Activated T-helper 2 cell treated with anti-CD3 and anti-CD28 coated beads, Interferon-gamma antibody, Interleukin-2, Interleukin-4, amounts not matched to agents 10 μg/mL and 5 μg/mL and 100 μg/mL, durations not matched to agents 14 hours and 24 hours and 36 hours (primary cell): ENCODE results near the gene PTPN12. TPM values are rescaled to one million over a fixed set of nuclear protein-coding genes. Genes with fewer than 3 reads are reported as not detected.
"Not testable (repeated sequence)": the region's sequence is repeated elsewhere in the genome, so short reads cannot be mapped to it uniquely, and the experiment has no call there.

ENCODE experiments used
- DNase-seq: peaks from one replicate; pipeline ENCODE4 v3.0.0; 2021; ENCODE audit warnings: low spot score
- H3K27ac Mint-ChIP-seq: one replicate; pipeline ENCODE4 v1.8.0; 2021; ENCODE audit warnings: mixed read lengths
- H3K27me3 Mint-ChIP-seq: one replicate; pipeline ENCODE4 v1.8.0; 2021; ENCODE audit warnings: low read depth, mixed read lengths
- H3K36me3 Mint-ChIP-seq: one replicate; pipeline ENCODE4 v1.8.0; 2021; ENCODE audit warnings: low read depth, mixed read lengths
- H3K4me1 Mint-ChIP-seq: one replicate; pipeline ENCODE4 v1.8.0; 2021; ENCODE audit warnings: low read depth, mixed read lengths
- H3K4me3 Mint-ChIP-seq: one replicate; pipeline ENCODE4 v1.8.0; 2021; ENCODE audit warnings: low read depth, mild to moderate bottlenecking, moderate library complexity, mixed read lengths
- H3K9me3 Mint-ChIP-seq: one replicate; pipeline ENCODE4 v1.8.0; 2021; ENCODE audit warnings: mixed read lengths
- intact Hi-C: fragments of 100-400 bp; cut with micrococcal nuclease; formaldehyde crosslinking; loops from one replicate; pipeline ENCODE4 v1.15.1; 2023
- total RNA-seq: library from RNA; stranded (reverse); gene quantifications from 2 replicates; pipeline ENCODE4 v1.2.3, GENCODE V29; 2022

The PTPN12 gene
- 9.6 and 10.6 TPM in 2 replicates for total RNA-seq

DNA sequence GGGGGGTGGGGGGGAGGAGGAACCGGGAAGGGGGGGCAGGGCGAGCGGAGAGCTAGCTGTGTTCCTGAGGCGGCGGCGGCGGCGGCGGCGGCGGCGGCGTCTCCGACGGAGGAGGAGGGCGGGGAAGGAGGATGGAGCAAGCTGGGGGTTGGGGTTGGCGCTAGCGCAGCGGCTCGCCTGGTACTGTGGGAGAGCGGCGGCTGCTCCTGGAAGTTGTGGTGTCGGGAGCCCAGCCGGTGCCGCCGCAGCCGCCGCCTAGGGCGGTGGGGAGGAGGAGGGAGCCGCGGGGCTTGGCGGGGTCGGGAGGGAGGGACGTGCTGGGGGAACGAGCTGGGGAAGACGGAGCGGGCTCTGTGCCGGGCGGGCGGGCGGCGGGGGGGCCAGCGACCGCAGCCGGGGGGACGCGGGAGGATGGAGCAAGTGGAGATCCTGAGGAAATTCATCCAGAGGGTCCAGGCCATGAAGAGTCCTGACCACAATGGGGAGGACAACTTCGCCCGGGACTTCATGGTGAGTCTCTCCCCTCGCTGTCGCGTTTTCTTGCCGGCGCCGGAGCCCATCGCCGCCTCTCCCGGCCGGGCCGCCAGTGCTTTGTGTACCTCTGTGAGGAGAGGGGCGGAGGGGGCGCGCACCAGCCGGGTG is at the start of gene PTPN12:
TSS of gene PTPN12 (plus strand) at position 160 of the 642 bp plus-strand sequence. CDS start at position 412, 252 bp downstream.
- Mint-ChIP-seq H3K4me1 (peaks cover 19% of the 10 kb centered on the region), H3K27me3 (no peaks in the 10 kb centered on the region), H3K27ac (peak within 1 kb of the TSS; percentile 70), H3K4me3 (peak within 1 kb of the TSS; percentile 87), H3K9me3 (no peaks in the 10 kb centered on the region), H3K36me3 (no peaks in the 10 kb centered on the region)
- intact Hi-C loops = loop anchor here (2.0 to 5.0 kb wide), 4 partner anchors 120 to 270 kb away; partner anchors contain the start of genes GSAP, PHTF2 and TMEM60
- peak; percentile 30 for DNase-seq

DNA sequence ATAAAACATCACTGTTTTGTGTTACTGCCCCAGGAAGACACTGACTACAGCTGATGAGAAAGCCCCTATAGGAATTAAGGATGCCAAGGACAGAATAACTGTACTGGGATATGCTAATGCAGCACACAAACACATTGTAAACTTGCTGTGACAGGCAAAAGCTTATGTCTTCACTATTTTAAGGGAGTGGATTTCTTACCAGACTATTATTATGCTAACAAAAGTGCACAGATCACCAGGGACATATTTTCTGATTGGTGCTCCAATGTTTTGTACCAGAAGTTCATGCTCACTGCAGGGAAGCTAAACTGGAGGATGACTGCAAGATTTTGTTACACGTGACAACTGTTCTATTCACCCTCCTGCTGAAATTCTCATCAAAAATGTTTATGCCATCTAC is 48.1 kb upstream of the PTPN12 start:
- H3K9me3 Mint-ChIP-seq = peaks cover 8% of the 10 kb centered on the region
- H3K4me1 Mint-ChIP-seq = no peaks in the 10 kb centered on the region
- peaks cover 18% of the 10 kb centered on the region for H3K27me3 Mint-ChIP-seq
- H3K36me3 Mint-ChIP-seq = no peaks in the 10 kb centered on the region
- H3K4me3 Mint-ChIP-seq = no peak overlapping the region
- H3K27ac Mint-ChIP-seq = no peak overlapping the region
- intact Hi-C loops = no loop called here
- DNase-seq = no peak

DNA sequence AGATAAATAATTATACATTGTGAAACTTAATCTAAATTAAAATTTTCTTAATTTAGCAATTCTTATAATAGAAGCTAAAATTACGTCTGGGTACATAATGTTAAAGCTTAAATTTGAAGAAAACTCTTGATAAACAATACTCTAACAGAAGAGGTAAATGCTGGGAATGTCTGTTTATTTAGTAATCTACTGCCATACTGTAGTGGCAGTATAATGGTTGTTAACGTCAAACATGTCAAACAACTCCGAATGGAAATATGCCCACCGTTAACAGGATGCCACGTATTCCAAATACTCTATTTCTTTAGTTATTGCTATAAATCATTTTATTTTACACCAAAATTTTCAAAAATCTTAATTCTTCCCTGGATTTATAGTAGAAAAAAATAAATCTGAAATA is 40.0 kb upstream of the PTPN12 start:
- no peak for DNase-seq
- intact Hi-C loops = no loop called here
- H3K27me3 Mint-ChIP-seq = peaks cover 7% of the 10 kb centered on the region
- H3K9me3 Mint-ChIP-seq = peaks cover 11% of the 10 kb centered on the region
- no peak overlapping the region for H3K27ac Mint-ChIP-seq
- no peaks in the 10 kb centered on the region for H3K4me1 Mint-ChIP-seq
- H3K4me3 Mint-ChIP-seq = no peak overlapping the region
- no peaks in the 10 kb centered on the region for H3K36me3 Mint-ChIP-seq

DNA sequence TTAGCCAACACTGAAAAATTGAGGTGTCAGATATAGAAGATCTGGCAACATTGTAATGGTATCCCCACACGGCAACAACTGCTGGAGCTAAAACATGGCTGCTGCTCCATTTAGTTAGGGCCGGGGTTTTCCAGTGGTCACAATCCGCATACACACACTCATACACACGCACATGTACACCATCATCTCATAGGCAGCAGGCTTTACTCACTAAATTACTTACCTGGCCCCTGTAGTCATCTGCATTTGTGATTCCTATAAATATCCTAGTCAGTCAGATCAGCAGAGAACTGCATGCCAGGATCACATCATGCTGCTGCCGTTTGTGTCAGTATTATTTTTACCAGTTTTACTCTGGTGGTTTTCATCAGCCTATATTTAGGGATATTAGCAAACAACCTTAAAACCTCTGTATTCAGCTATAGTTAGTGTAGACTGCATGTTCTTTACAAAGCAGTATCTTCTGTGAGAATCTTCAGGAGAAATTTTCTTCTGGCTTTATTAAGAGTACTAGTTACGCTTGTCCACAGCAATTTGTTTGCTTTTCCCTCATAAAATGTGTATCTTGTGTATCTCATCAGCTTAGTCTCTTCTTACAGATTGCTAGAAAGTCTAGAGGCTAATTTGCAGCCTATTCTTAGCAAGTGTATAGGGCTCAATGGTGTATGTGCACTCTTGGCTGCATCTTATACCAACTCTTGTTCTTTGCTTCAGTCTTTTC is 38.3 kb upstream of the PTPN12 start:
- Mint-ChIP-seq H3K9me3 (peaks cover 5% of the 10 kb centered on the region), H3K36me3 (no peaks in the 10 kb centered on the region), H3K27me3 (peaks cover 1% of the 10 kb centered on the region), H3K27ac (no peak overlapping the region), H3K4me3 (no peak overlapping the region), H3K4me1 (no peaks in the 10 kb centered on the region)
- intact Hi-C loops = no loop called here
- no peak for DNase-seq

DNA sequence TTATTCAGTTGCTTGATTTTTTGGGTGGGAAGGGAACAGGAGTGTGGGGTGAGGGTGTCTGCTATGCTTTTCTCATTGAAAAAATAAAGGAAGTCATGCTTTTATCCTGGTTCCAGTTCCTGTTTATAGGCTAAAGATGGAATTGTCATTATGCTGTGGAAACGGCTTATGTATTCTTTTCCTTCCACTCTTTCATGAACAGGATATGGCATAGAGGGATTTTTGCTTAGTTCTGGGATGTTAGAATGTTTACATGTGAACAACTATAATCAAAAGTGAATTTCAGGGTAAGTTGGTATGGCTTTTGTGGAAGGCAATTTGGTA is 35.9 kb upstream of the PTPN12 start:
- Mint-ChIP-seq H3K4me1 (no peaks in the 10 kb centered on the region), H3K36me3 (no peaks in the 10 kb centered on the region), H3K27ac (no peak overlapping the region), H3K9me3 (no peaks in the 10 kb centered on the region), H3K27me3 (peaks cover 7% of the 10 kb centered on the region), H3K4me3 (no peak overlapping the region)
- intact Hi-C loops = no loop called here
- DNase-seq = no peak

DNA sequence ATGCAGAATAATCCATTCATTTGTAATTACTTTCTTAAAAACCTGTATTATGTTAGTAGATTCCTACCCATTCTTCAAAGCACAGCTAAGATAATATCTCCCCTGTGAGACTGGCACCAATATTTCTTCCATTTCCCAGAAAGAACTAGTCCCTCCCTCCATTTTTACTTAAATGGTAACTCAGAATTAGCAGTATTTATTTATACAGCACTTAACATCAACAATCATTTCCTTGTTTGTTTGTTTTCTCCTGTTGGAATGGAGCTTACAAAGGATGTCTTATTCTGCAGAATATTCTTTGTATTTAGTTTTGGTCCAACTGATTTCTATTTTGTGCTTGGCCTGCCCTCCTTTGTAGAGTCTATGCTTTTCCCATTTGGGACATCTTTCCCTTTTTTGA is 32.1 kb upstream of the PTPN12 start:
- no peak overlapping the region for H3K27ac Mint-ChIP-seq
- DNase-seq = no peak
- peaks cover 6% of the 10 kb centered on the region for H3K27me3 Mint-ChIP-seq
- H3K9me3 Mint-ChIP-seq = no peaks in the 10 kb centered on the region
- H3K36me3 Mint-ChIP-seq = no peaks in the 10 kb centered on the region
- H3K4me3 Mint-ChIP-seq = no peak overlapping the region
- intact Hi-C loops = no loop called here
- no peaks in the 10 kb centered on the region for H3K4me1 Mint-ChIP-seq

DNA sequence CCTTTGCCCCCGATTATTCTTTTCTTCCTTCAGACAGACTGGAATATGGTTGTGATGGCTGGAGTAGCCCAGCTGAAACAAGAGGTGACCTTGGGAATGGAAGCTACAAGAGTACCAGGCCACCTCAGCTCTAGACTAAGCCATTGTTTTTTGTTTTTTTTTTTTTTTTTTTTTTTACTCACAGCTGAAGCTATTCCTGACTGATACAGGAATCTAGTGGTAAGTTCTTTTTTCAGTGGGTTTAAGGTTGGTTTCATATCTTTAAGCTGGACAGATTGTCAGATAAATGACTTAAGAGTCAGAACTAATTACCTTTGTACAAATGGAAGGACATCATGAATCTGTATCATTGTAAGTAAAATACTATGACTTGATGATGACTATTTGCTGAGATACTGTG is 30.2 kb upstream of the PTPN12 start:
- peaks cover 6% of the 10 kb centered on the region for H3K27me3 Mint-ChIP-seq
- intact Hi-C loops = no loop called here
- no peaks in the 10 kb centered on the region for H3K4me1 Mint-ChIP-seq
- H3K9me3 Mint-ChIP-seq = no peaks in the 10 kb centered on the region
- H3K36me3 Mint-ChIP-seq = no peaks in the 10 kb centered on the region
- H3K4me3 Mint-ChIP-seq = no peak overlapping the region
- DNase-seq = no peak
- H3K27ac Mint-ChIP-seq = no peak overlapping the region

DNA sequence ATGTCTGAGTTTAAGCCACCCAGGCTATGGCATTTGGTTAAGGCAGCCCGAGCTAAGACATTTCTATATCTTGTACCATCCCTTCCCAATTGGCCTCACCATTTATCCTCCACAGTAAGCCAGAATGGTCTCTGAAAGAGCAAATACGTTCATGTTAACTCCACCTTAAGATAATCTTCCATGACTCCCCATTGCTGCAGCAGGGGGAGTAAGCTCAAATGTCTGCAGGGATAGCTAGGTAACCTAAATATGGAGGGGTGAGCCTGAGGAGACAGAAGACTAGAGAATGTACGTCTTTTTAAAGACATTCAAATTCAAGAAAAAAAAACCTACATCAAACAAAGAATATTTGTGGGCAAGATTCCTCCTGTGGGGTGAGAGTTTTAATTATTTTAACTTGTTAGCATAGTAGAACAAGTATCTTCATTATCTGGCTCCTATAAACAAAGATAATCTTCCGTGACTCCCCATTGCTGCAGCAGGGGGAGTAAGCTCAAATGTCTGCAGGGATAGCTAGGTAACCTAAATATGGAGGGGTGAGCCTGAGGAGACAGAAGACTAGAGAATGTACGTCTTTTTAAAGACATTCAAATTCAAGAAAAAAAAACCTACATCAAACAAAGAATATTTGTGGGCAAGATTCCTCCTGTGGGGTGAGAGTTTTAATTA is 24.0 kb upstream of the PTPN12 start:
- H3K4me1 Mint-ChIP-seq, H3K27ac Mint-ChIP-seq, intact Hi-C loops, H3K36me3 Mint-ChIP-seq, H3K4me3 Mint-ChIP-seq, H3K9me3 Mint-ChIP-seq, DNase-seq: not testable (repeated sequence)
- peaks cover 11% of the 10 kb centered on the region for H3K27me3 Mint-ChIP-seq

DNA sequence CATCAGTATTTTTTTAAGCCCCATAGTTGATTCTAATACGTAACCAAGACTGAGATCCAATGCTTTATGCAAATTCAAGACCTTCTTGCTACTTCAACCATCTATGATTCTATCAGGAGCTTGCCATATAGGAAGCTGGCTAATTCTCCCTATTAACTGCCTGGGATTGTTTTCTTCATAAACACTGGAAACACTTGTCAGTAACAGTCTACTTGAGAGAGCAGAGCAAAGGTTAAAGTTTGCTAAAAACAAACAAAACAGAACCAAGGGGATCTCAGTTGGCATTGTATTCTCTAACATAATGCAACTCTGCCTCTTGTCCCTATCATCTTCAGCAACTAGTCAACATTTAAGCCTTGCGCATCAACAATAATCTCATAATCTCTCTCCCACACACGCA is 21.0 kb upstream of the PTPN12 start:
- Mint-ChIP-seq H3K4me3 (no peak overlapping the region), H3K27me3 (peaks cover 11% of the 10 kb centered on the region), H3K36me3 (no peaks in the 10 kb centered on the region), H3K27ac (no peak overlapping the region), H3K4me1 (no peaks in the 10 kb centered on the region), H3K9me3 (no peaks in the 10 kb centered on the region)
- DNase-seq = no peak
- intact Hi-C loops = no loop called here

DNA sequence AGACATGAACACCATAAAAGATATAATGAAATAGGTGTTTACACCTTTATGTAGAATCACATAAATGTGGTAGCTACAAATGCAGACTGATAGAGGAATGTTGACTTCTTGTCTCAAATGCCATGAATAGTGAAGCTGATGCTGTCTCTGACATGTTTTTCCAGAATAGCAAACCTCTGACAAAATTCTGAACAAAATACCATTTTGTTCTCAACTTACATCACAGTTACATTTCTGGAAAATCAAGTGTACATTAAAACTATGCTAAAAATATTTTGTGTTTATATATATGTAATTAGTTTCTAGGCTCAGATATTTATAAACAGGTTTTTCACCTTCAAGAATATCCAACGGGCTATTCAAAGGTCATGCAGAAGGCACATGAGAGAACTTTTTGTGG is 16.8 kb upstream of the PTPN12 start:
- Mint-ChIP-seq H3K27me3 (peaks cover 25% of the 10 kb centered on the region), H3K9me3 (no peaks in the 10 kb centered on the region), H3K4me3 (no peak overlapping the region), H3K4me1 (no peaks in the 10 kb centered on the region), H3K27ac (no peak overlapping the region), H3K36me3 (no peaks in the 10 kb centered on the region)
- intact Hi-C loops = no loop called here
- DNase-seq = no peak

DNA sequence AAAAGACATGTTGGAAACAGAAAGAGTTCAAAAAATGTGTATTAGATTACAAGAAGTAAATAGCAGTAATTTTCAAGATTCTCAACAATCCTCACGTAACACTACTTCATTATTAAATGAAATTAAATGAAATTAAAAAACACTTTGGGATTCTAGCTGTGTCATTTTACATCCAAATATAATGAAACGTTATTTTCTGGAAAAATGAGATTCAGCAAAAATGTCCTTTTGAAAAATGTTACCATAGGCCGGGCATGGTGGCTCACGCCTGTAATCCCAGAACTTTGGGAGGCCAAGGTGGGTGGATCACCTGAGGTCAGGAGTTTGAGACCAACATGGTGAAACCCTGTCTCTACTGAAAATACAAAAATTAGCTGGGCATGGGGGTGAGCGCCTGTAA is 15.6 kb upstream of the PTPN12 start:
- H3K4me1 Mint-ChIP-seq, H3K9me3 Mint-ChIP-seq, H3K27ac Mint-ChIP-seq, intact Hi-C loops, H3K4me3 Mint-ChIP-seq, DNase-seq, H3K36me3 Mint-ChIP-seq: not testable (repeated sequence)
- peaks cover 23% of the 10 kb centered on the region for H3K27me3 Mint-ChIP-seq

DNA sequence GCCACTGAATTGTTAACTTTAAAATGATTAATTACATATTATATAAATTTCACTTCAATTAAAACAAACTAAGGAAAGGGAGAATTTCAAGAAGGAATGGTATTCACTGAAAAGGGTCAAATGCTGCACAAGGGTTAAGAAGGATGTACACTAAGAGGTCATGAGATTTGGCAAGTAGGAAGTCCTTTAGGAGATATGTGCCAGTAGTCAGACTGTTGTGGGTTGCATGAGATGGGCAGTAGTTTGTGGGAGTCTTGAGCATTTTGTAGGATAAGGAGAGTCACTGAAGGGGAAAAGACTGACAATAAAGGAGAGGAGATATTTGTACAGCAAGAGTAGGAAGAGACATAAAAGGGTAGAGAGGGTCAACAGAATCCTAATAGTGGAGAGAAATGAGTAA is 12.4 kb upstream of the PTPN12 start:
- DNase-seq = no peak
- Mint-ChIP-seq H3K4me1 (no peaks in the 10 kb centered on the region), H3K36me3 (no peaks in the 10 kb centered on the region), H3K27ac (no peak overlapping the region), H3K4me3 (no peak overlapping the region), H3K9me3 (no peaks in the 10 kb centered on the region), H3K27me3 (peaks cover 29% of the 10 kb centered on the region)
- intact Hi-C loops = no loop called here

DNA sequence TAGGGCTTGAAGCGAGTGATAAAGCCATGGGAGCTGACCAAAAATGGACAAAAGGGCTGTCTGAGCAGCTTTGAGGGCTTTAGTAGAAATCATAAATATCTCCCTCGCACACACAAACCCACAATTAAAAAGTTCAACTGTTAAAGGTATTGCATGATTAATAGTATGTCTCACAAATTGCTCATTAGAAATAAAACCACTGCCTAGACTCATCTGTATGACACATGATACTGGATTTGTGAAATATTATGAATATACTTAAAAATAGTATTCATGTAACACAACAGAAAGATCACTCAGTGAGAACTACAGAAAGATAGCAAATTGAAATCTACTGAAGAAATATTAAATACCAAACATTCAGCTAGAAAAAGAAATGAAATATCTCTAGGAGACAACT is 11.9 kb upstream of the PTPN12 start:
- intact Hi-C loops = no loop called here
- no peaks in the 10 kb centered on the region for H3K4me1 Mint-ChIP-seq
- H3K27me3 Mint-ChIP-seq = peaks cover 29% of the 10 kb centered on the region
- no peak for DNase-seq
- H3K27ac Mint-ChIP-seq = no peak overlapping the region
- H3K36me3 Mint-ChIP-seq = no peaks in the 10 kb centered on the region
- H3K4me3 Mint-ChIP-seq = no peak overlapping the region
- H3K9me3 Mint-ChIP-seq = no peaks in the 10 kb centered on the region
